Eye (tissue), 1 donor: ENCODE results near the gene PHAF1.
A peak's percentile ranks its signal among the peaks of the same experiment; 100 is the strongest.

Experiments
- DNase-seq: peaks from one replicate; pipeline ENCODE4 v3.0.0-alpha.2; 2015

The PHAF1 gene

GRCh38 chr16:67164599-67165061, 54.9 kb downstream of the PHAF1 start, which contains the start of gene HSF4:
Gene HSF4 (plus strand): TSS chr16:67164745. CDS start chr16:67164812, 67 bp downstream.
- peak; percentile 40 for DNase-seq

GRCh38 chr16:67165121-67166078, 55.7 kb downstream of the PHAF1 start:
- peak; percentile 60 for DNase-seq

DNA sequence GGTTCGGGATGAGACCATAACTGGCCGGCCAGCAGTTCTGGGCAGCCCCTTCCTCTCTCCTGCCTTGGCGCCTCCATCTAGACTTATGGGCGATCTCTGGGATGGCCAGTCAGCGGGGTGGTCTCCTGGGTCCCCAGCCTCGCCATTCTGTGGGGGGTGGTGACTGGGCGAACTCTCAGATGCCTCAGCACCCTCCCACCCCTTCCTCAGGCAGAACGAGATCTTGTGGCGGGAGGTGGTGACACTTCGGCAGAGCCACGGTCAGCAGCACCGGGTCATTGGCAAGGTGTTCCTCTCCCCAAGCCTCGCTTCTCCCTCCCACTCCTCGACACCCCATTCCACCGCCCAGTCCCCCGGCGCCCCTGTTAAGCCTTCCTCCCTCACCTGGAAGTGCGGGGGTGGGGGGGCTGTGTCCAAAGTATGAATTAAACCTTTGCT, 56.4 kb downstream of the PHAF1 start:
- no peak for DNase-seq

DNA sequence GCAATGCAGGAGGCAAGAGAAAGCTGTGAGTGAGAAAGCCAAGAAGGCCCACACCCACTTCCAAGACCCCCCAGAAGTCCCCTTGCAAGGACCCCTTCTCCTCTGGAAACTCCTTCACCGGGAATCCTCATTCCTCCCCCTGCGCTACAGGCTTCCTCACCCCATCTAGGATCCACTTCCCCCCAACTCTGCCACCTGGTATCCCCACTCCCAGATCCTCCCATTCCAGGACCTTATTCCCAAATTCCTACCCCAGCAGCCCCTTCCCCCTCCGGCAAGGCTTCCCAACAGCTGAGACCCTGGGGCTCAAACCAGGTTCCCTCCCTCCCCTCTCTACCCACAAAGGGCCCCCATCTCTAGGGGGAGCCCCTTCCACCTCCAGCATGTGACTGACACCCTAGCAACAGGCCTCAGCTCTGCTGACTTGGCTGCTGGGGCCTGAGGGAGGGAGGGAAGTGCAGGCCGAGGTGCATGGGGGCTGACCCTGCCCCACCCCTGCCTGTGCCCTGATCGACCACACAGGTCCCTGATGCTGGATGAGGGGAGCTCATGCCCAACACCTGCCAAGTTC, 56.9 kb downstream of the PHAF1 start:
- no peak for DNase-seq

- DNase-seq, result no peak
Measured at GRCh38 chr16:67167588-67167987, 57.8 kb downstream of the PHAF1 start.

DNA sequence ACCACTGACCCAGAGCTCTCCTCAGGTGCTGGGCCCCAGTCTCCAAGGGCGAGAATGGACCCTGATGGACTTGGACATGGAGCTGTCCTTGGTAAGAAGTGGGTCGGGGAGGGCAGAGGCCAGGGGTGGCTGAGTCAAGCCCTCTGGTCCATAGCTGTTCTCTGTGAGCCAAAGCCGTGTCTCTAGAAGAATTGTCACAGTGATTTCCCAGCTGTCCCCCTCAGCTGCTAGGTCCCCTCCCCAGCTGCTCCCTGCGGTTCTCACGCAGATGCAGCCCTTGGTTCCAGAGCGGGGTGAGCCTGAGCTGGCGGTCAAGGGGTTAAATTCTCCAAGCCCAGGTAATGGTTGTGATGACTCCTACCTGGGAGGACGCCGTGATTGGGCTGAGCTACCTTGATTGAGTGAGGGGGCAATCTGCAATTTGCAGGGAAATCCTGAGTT, 59.3 kb downstream of the PHAF1 start:
- no peak for DNase-seq

- peak; percentile 81 for DNase-seq
Measured at GRCh38 chr16:67169642-67170167, 60.0 kb downstream of the PHAF1 start.

DNA sequence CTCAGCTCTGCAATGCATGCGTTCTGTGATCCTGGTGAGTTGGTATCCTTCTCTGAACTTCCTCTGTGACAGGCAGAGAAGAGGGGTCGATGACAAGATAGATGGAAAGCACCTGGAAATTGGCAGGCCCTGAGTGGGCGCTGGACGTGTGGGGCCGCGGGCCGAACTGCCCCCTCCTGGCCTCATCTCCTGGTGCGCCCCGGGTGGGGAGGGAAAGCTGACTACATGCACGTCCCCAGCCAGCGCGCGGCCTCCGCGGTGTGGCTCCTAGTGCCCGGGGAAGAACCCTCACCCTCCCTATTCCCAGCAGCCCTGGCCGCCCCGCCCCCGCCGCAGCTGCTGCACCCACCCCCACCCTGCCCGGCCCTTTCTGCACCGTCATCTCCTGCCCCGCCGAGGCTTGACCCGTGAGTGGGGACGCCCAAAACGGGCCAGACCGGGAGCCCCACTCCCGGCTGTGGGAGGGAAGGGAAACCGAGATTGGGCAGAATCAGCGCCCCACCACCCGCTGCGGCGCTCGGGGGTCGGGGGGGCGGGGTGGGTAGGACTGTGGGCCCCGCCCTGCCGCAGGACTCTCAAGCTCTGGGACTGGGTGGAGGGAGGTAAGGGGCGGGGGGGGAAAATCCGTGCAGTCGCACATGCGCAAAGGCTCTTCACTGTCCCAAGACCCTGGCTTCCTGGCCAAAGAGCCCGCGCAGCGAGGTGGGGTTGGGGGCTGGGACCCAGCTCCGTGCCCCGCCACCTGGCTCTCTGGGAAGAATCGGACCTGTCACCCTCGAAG, 60.6 kb downstream of the PHAF1 start, which contains the start of gene NOL3:
Gene NOL3 (plus strand): TSS at position 371 of the 781 bp plus-strand sequence.
- peak; percentile 79 for DNase-seq

DNA sequence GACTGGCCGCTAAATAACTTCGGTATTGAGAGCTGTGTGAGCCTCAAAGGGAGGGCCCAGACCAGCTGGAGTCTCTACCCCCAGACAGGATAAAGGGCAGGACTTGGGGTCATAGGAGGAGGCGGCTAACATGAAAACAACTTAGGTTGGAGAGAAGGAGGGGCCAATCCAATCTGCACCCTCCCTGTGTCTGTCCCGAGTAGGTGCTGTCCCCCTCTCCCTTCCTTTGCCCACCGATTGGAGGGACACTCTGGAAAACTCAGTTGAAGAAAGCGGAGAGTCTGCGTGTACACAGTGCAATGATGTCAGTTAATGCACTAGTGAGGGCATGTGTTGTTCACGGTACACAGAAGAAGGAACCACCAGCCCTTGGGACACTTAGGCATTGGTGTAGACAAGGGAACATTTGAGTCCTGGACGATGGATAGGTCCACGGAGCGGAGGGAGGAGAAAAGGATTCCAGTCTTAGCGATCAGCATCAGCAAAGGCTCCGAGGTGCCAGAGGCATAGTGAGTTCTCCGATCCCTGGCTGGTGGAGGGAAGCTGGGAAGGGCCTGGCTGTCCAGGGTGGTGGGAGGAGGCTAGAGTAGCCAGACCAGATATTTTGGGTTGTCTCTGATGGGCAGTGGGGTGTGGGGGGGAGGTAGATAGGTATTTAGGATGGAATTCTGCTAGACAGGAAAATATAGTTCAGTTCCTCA, 61.4 kb downstream of the PHAF1 start:
- DNase-seq, result peak; percentile 53

DNA sequence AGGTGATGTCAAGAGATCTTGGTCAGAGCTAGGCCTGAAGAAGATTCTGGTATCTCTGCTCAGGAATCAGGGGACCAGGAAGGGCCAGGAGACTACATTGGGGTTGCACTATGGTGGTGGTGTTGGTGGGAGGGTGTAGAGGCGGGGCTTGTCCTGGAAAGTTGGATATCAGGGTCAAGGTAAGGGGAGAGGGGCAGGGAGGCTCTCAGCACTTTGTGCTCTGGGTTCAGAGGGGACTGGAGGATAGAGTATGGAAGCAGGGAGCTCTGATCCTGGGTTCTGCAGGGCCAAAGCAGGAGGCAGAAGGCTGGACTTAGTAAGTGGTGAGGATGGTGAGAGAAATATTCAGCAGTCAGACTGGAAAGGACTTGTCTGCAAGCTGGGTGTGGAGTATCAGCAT, 63.6 kb downstream of the PHAF1 start:
- no peak for DNase-seq

DNA sequence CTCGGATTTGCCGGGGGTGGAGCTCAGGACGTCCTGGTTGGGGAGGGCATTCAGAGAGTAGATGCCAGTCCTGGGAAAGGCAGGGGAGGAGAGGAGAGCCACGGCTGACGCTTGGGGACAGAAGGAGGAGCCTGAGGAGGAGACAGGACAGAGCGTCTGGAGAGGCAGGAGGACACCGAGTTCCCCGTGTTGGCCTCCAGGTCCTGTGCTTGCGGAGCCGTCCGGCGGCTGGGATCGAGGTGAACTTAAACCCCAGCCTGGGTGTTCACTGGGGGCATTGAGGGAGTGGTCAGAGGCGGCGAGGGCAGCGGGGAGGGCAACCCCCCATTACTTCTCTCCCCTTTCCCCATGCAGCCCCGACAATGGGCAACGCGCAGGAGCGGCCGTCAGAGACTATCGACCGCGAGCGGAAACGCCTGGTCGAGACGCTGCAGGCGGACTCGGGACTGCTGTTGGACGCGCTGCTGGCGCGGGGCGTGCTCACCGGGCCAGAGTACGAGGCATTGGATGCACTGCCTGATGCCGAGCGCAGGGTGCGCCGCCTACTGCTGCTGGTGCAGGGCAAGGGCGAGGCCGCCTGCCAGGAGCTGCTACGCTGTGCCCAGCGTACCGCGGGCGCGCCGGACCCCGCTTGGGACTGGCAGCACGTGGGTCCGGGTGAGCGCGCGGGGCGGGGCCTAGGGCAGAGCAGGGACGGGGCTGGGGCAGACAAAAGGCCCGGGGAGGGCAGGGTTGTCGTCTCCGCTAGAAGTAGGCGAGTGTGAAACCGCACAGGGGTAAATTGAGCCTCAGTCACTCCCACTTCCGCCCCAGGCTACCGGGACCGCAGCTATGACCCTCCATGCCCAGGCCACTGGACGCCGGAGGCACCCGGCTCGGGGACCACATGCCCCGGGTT, 64.3 kb downstream of the PHAF1 start:
- peak; percentile 85 for DNase-seq

DNA sequence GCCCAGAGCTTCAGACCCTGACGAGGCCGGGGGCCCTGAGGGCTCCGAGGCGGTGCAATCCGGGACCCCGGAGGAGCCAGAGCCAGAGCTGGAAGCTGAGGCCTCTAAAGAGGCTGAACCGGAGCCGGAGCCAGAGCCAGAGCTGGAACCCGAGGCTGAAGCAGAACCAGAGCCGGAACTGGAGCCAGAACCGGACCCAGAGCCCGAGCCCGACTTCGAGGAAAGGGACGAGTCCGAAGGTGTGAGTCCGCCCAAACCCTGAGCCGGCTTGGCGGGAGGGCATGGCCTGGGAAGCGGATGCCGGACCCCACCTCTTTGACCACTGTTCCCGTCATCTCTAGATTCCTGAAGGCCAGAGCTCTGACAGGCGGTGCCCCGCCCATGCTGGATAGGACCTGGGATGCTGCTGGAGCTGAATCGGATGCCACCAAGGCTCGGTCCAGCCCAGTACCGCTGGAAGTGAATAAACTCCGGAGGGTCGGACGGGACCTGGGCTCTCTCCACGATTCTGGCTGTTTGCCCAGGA, 65.0 kb downstream of the PHAF1 start:
- DNase-seq, result no peak

DNA sequence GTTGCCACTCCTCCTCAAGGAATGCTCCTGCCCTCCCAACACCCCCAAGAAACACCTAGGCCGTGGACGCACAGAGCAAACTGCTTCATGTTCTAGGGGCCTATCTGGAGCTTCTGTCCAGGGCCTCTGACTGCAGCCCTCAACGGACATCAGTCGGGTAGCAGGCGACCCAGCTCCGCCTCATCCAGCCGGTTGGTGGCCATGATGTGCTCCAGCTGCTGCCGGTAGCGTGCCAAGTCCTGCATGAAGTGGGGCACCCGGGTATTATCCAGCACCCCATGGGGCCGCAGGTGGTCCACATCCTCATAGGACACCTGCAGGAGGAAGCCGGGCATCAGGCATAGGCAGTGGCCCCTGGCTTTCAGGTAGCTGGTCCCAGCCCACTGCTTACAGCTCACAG, 66.9 kb downstream of the PHAF1 start:
- no peak for DNase-seq

DNA sequence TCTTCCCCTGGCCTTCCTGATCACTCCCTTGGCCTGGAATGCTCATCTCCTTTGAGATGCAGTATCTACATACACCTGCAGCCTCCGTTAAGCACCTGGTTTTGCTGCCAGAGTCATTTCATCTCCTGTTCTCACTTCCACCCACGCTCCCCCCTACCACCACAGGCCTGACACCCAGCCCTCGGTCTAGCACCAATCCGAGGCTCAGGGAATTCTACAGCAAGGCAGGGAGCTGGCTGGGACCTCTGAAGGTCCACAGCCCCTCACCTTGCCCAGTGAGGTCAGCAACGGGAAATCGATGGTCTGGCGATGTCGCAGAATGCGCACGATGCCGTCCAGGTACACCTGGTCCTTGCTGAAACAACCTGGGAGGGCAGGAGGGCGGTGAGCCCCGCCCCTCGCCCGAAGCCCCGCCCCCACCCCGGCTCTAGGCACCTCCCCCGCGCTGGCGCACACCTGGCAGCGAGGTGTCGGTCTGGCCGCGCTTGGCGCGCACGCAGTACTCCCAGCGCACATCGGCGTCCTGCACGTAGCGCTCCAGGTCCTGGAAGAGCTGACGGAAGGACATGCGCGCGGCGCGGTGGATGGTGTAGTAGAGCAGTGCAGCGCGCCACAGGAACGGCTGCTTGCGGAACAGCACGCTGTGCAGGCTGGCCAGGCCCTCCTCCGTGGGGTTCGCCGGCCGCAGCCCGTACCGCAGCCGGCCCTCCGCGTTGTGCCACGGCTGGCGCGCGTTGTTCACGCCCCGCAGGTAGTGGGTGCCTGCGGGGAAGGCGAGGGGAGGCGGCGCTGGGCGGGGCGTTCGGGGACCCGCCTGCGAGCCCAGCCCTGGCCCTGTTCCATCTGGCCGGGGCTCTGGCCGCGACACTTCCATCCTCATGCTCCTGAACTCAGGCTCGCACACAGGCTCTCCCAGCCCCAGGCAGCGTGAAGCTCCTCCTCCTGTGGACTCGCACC, 68.3 kb downstream of the PHAF1 start:
- DNase-seq, result peak; percentile 76

DNA sequence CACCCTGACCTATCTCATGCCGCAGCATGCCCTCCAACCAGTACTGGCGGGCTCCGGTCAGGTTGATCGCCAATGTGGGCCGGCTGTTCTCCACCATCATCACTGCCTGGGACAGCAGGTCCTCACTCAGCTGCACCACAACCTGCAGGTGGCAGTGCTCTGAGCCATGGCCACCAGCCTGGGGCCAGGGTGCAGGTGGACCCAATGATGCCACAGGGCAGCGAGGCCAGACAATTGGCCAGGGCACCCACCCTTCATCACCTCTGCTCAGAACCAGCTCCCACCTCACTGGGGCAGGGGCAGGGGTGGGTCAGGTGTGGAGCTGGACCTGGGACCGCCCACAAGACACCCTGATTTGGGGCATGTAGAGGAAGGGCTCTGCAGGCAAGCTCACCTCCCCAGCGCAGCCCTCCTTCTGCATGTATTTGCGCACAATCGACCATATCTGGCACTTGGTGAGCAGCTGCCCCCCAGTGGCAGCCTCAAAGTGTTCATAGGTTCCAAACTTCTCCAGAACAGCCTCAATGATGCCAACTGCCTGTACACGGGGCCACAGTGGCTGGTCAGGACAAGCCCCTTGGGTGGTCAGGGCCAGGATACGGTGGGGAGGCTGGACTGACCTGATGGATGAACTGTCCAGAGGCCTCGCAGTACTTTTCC, 69.8 kb downstream of the PHAF1 start:
- DNase-seq, result no peak

DNA sequence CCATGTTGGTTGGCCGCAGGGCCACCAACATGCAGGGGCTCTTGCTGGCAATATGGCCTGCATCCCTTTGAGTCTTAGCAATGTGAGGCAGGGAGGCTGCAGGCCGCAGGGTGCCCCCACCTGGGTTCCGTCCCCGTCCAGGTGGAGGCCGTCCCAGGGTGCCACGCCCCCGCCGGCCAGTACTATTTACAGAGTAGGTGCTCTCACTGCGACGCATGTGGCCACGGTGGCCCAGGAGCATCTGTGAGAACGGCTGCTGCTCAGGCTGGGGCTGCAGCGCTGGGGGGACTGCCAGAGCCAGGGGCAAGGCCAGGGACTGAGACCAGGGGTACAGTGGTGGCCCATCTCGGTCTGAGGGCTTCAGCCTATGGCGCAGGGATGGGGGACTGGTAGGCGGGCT, 70.4 kb downstream of the PHAF1 start:
- no peak for DNase-seq

GRCh38 chr16:67181346-67181745, 71.6 kb downstream of the PHAF1 start:
- DNase-seq, result no peak

DNA sequence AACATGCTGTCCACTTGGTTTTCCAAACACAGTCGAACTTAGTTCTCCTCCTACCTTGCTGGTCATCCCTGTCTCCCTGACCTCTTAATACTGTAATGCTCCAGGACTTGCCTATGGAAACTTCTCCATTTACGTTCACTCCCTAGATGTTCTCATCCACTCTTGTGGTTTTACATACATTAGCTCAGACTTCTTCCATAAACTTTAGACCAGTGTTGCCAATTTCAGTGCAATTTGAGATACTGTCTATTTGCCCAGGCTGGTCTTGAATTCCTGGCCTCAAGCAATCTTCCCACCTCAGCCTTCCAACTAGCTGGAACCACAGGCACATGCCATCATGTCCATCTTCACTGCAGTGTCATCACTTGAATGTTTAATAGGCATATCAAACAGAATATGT, 72.5 kb downstream of the PHAF1 start:
- no peak for DNase-seq

GRCh38 chr16:67183284-67183626, 73.5 kb downstream of the PHAF1 start:
- DNase-seq, result no peak
